Mesodermal cell (in vitro differentiated cells): ENCODE data around the gene ADGRG3.
A peak's percentile ranks its signal among the peaks of the same experiment; 100 is the strongest.
"Not testable (repeated sequence)": the region's sequence is repeated elsewhere in the genome, so short reads cannot be mapped to it uniquely, and the experiment has no call there.

Experiments
- H3K27ac ChIP-seq: 2 replicates; pipeline ENCODE4 v1.7.0; 2013; ENCODE audit warnings: mild to moderate bottlenecking, low read depth, low read length, moderate library complexity; ENCODE audit not compliant: severe bottlenecking
- H3K36me3 ChIP-seq: 2 replicates; pipeline ENCODE4 v1.7.1; 2013; ENCODE audit warnings: mild to moderate bottlenecking, low read length, moderate library complexity; ENCODE audit not compliant: control insufficient read depth, insufficient read depth
- H3K4me1 ChIP-seq: one replicate; pipeline ENCODE4 v1.7.1; 2013; ENCODE audit warnings: mild to moderate bottlenecking, low read length; ENCODE audit not compliant: insufficient read depth, control insufficient read depth, poor library complexity, severe bottlenecking
- H3K4me3 ChIP-seq: 2 replicates; pipeline ENCODE4 v1.7.0; 2013; ENCODE audit warnings: low read length, control low read depth, mild to moderate bottlenecking; ENCODE audit not compliant: insufficient read depth, poor library complexity, severe bottlenecking; ENCODE audit errors: extremely low read depth
- H3K9me3 ChIP-seq: 2 replicates; pipeline ENCODE4 v1.7.1; 2013; ENCODE audit warnings: mild to moderate bottlenecking, low read length, moderate library complexity; ENCODE audit not compliant: control insufficient read depth
- WGBS, 2 experiments: methylation state at CpG; one replicate each; pipeline ENCODE4 v1.1.5; 2013; ENCODE audit warnings: missing lambda C conversion rate in 2 of 2; ENCODE audit not compliant: insufficient coverage in 2 of 2; 5-methylcytosine and 5-hydroxymethylcytosine counted together

ADGRG3 gene

DNA sequence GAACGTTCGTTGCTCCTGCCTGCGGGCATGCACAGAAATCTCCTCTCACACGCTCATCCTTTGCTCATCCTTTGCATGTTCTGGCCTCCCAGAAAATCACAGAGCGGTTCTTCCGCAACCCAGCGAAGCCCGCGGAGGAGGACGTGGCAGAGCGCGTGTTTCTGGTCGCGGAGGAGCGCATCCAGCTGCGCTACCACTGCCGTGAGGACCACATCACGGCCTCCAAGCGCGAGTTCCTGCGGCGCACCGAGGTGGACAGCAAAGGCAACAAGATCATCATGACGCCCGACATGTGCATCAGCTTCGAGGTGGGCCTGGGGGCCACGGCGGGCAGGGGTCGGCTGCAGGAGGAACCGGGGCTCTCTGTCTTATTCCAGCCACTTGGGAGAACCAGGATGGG lies 57.9 kb downstream of the ADGRG3 start:
- Histone ChIP-seq H3K4me1 (peaks cover 2% of the 10 kb centered on the region), H3K36me3 (no peaks in the 10 kb centered on the region), H3K9me3 (no peaks in the 10 kb centered on the region), H3K27ac (no peak overlapping the region), H3K4me3 (no peak overlapping the region)
- 92 to 95% methylated on average over 30 of the region's 30 CpGs for WGBS, 2 experiments

- Histone ChIP-seq H3K4me3 (no peak overlapping the region), H3K27ac (no peak overlapping the region), H3K4me1 (peaks cover 4% of the 10 kb centered on the region), H3K9me3 (no peaks in the 10 kb centered on the region), H3K36me3 (no peaks in the 10 kb centered on the region)
- WGBS, 2 experiments: 87 to 91% methylated on average over 3 to 4 of the region's 7 CpGs
Measured at GRCh38 chr16:57726433-57726947, 58.4 kb downstream of the ADGRG3 start.

- Histone ChIP-seq H3K27ac (no peak overlapping the region), H3K9me3 (no peaks in the 10 kb centered on the region), H3K36me3 (no peaks in the 10 kb centered on the region), H3K4me3 (no peak overlapping the region), H3K4me1 (peaks cover 4% of the 10 kb centered on the region)
- 60% methylated on average over 1 of the region's 4 CpGs; no CpG with 5 or more reads in 1 of the 2 experiments for whole genome bisulfite sequencing, 2 experiments
Measured at GRCh38 chr16:57727610-57728009, 59.5 kb downstream of the ADGRG3 start.

- no peaks in the 10 kb centered on the region for H3K36me3 ChIP-seq
- H3K4me3 ChIP-seq: no peak overlapping the region
- 90 to 94% methylated on average over 11 of the region's 14 CpGs for WGBS, 2 experiments
- peaks cover 5% of the 10 kb centered on the region for H3K9me3 ChIP-seq
- H3K4me1 ChIP-seq: peaks cover 4% of the 10 kb centered on the region
- no peak overlapping the region for H3K27ac ChIP-seq
Measured at GRCh38 chr16:57728336-57729181, 60.5 kb downstream of the ADGRG3 start.

GRCh38 chr16:57729182-57729484 lies 61.0 kb downstream of the ADGRG3 start:
- peaks cover 4% of the 10 kb centered on the region for H3K4me1 ChIP-seq
- H3K27ac ChIP-seq: no peak overlapping the region
- H3K4me3 ChIP-seq: no peak overlapping the region
- H3K36me3 ChIP-seq: peaks cover 2% of the 10 kb centered on the region
- peaks cover 6% of the 10 kb centered on the region for H3K9me3 ChIP-seq
- WGBS, 2 experiments: 80 to 83% methylated on average over 1 of the region's 1 CpG

DNA sequence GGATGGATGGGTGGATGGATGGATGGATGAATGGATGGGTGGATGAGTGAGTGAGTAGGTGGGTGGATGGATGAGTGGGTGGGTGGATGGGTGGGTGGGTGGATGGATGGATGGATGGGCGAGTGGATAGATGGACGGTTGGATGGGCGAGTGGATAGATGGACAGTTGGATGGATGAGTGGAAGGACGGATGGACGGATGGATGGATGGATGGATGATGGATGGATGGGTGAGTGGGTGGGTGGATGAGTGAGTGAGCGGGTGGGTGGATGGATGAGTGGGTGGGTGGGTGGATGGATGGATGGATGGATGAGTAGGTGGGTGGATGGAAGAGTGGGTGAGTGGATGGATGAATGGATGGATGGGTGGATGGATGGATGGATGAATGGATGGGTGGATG lies 61.7 kb downstream of the ADGRG3 start:
- not testable (repeated sequence) for H3K4me3 ChIP-seq, H3K27ac ChIP-seq, H3K4me1 ChIP-seq, H3K9me3 ChIP-seq, H3K36me3 ChIP-seq
- 83 to 93% methylated on average over 4 to 6 of the region's 6 CpGs for WGBS, 2 experiments

GRCh38 chr16:57730771-57731730 lies 62.9 kb downstream of the ADGRG3 start:
- H3K4me3 ChIP-seq: no peak overlapping the region
- WGBS, 2 experiments: 73 to 79% methylated on average over 10 to 13 of the region's 13 CpGs
- no peak overlapping the region for H3K27ac ChIP-seq
- H3K4me1 ChIP-seq: peaks cover 4% of the 10 kb centered on the region
- peaks cover 6% of the 10 kb centered on the region for H3K9me3 ChIP-seq
- peaks cover 2% of the 10 kb centered on the region for H3K36me3 ChIP-seq

- Histone ChIP-seq H3K4me1 (peaks cover 6% of the 10 kb centered on the region), H3K4me3 (no peak overlapping the region), H3K36me3 (peaks cover 4% of the 10 kb centered on the region), H3K27ac (no peak overlapping the region), H3K9me3 (peaks cover 6% of the 10 kb centered on the region)
- 100% methylated on average over 2 of the region's 2 CpGs; no CpG with 5 or more reads in 1 of the 2 experiments for WGBS, 2 experiments
Measured at GRCh38 chr16:57732037-57732436, 63.9 kb downstream of the ADGRG3 start.

DNA sequence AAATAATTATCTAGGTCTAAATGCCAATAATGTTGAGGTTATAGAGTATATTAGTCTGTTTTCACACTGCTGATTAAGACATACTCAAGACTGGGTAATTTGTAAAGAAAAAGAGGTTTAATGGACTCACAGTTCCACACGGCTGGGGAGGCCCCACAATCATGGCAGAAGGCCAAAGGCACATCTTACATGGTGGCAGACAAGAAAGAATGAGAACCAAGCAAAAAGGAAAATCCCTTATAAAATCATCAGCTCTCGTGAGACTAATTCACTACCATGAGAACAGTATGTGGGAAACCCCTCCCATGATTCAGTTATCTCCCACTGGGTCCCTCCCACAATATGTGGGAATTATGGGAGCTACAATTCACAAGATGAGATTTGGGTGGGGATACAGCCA lies 64.6 kb downstream of the ADGRG3 start:
- Histone ChIP-seq H3K4me3 (no peak overlapping the region), H3K27ac (no peak overlapping the region), H3K4me1 (peaks cover 11% of the 10 kb centered on the region), H3K9me3 (peaks cover 6% of the 10 kb centered on the region), H3K36me3 (peaks cover 10% of the 10 kb centered on the region)
- 80% methylated on average over 2 of the region's 2 CpGs; no CpG with 5 or more reads in 1 of the 2 experiments for WGBS, 2 experiments

- peak overlapping the region; percentile 93 for H3K27ac ChIP-seq
- H3K36me3 ChIP-seq: peaks cover 13% of the 10 kb centered on the region
- peaks cover 6% of the 10 kb centered on the region for H3K9me3 ChIP-seq
- H3K4me1 ChIP-seq: peaks cover 11% of the 10 kb centered on the region
- 64 to 72% methylated on average over 16 to 19 of the region's 20 CpGs for WGBS, 2 experiments
- peak overlapping the region; percentile 81 for H3K4me3 ChIP-seq
Measured at GRCh38 chr16:57734308-57734924, 66.3 kb downstream of the ADGRG3 start.
